SW480 (cell line): Measurements from ENCODE around the gene ATG10.
A peak's percentile ranks its signal among the peaks of the same experiment; 100 is the strongest.
"Not testable (repeated sequence)": the region's sequence is repeated elsewhere in the genome, so short reads cannot be mapped to it uniquely, and the experiment has no call there.

Experiments used
- DNase-seq: peaks from one replicate; pipeline ENCODE4 v3.0.0-alpha.2; 2016; ENCODE audit warnings: low spot score

ATG10 gene

GRCh38 chr5:81971712-81972491 is at the start of gene ATG10:
TSS of gene ATG10 (plus strand) at chr5:81972023. CDS start at chr5:81987571, 15,548 bp downstream.
- peak; percentile 84 for DNase-seq

GRCh38 chr5:81922854-81923279 is 49.0 kb upstream of the ATG10 start:
- DNase-seq = no peak

GRCh38 chr5:81924442-81924841 is 47.4 kb upstream of the ATG10 start:
- DNase-seq = no peak

- DNase-seq = no peak
Observed at GRCh38 chr5:81925009-81925408, 46.8 kb upstream of the ATG10 start.

GRCh38 chr5:81925981-81926380 is 45.8 kb upstream of the ATG10 start:
- peak; percentile 12 for DNase-seq

- no peak for DNase-seq
Observed at GRCh38 chr5:81936066-81936465, 35.8 kb upstream of the ATG10 start.

- DNase-seq = no peak
Observed at GRCh38 chr5:81936750-81937149, 35.1 kb upstream of the ATG10 start.

GRCh38 chr5:81942746-81943145 is 29.1 kb upstream of the ATG10 start:
- DNase-seq = no peak

GRCh38 chr5:81948349-81948748 is 23.5 kb upstream of the ATG10 start:
- DNase-seq = no peak

GRCh38 chr5:81949462-81949861 is 22.4 kb upstream of the ATG10 start:
- no peak for DNase-seq

GRCh38 chr5:81950996-81951395 is 20.8 kb upstream of the ATG10 start:
- DNase-seq = no peak

GRCh38 chr5:81954796-81955195 is 17.0 kb upstream of the ATG10 start:
- not testable (repeated sequence) for DNase-seq

- not testable (repeated sequence) for DNase-seq
Observed at GRCh38 chr5:81958129-81958528, 13.7 kb upstream of the ATG10 start.

GRCh38 chr5:81961651-81962440 is 10.0 kb upstream of the ATG10 start:
- DNase-seq = no peak

- DNase-seq = no peak
Observed at GRCh38 chr5:81963544-81963943, 8.3 kb upstream of the ATG10 start.

GRCh38 chr5:81965524-81965923 is 6.3 kb upstream of the ATG10 start:
- DNase-seq = no peak

- no peak for DNase-seq
Observed at GRCh38 chr5:81969226-81969625, 2.6 kb upstream of the ATG10 start.

GRCh38 chr5:81969912-81970311 is 1.9 kb upstream of the ATG10 start:
- DNase-seq = no peak

GRCh38 chr5:81971111-81971711 is 612 bp upstream of the ATG10 start:
- DNase-seq = peak; percentile 39

GRCh38 chr5:81972492-81972783 is 615 bp downstream of the ATG10 start:
- no peak for DNase-seq

GRCh38 chr5:81980160-81980559 is 8.3 kb downstream of the ATG10 start:
- DNase-seq = no peak

GRCh38 chr5:81980598-81981260 is 8.9 kb downstream of the ATG10 start:
- DNase-seq = no peak
